Mesenchymal stem cell (in vitro differentiated cells and primary cell): ENCODE measurements around the gene MSRB3.

Experiments used
- DNase-seq: peaks from one replicate; pipeline ENCODE4 v3.0.0-alpha.2; 2013
- H2AFZ ChIP-seq: one replicate; pipeline ENCODE4 v1.6.1; 2013; ENCODE audit warnings: low read depth, mild to moderate bottlenecking, control low read depth, inconsistent platforms, low read length, moderate library complexity
- H2AK5ac ChIP-seq: 2 replicates; pipeline ENCODE4 v1.6.1; 2013; ENCODE audit warnings: low read length, moderate library complexity, mild to moderate bottlenecking, inconsistent platforms; ENCODE audit not compliant: severe bottlenecking
- H2BK120ac ChIP-seq: one replicate; pipeline ENCODE4 v1.6.1; 2013; ENCODE audit warnings: low read depth, mild to moderate bottlenecking, inconsistent platforms, low read length, moderate library complexity
- H2BK12ac ChIP-seq, 2 experiments: one replicate each; pipeline ENCODE4 v1.6.1; 2013; ENCODE audit warnings: inconsistent platforms in 2 of 2, low read length in 2 of 2, mild to moderate bottlenecking in 2 of 2, moderate library complexity in 2 of 2, control low read depth in 1 of 2
- H2BK15ac ChIP-seq: one replicate; pipeline ENCODE4 v1.6.1; 2013; ENCODE audit warnings: mild to moderate bottlenecking, low read depth, inconsistent platforms; ENCODE audit not compliant: poor library complexity, severe bottlenecking
- H2BK5ac ChIP-seq: 2 replicates; pipeline ENCODE4 v1.6.1; 2013; ENCODE audit warnings: low read depth, mild to moderate bottlenecking, low read length, control low read depth, inconsistent platforms; ENCODE audit not compliant: poor library complexity, severe bottlenecking
- H3K14ac ChIP-seq, 2 experiments: one replicate each; pipeline ENCODE4 v1.6.1; 2013; ENCODE audit warnings: inconsistent platforms in 2 of 2, low read length in 2 of 2, control low read depth in 1 of 2, mild to moderate bottlenecking in 1 of 2, moderate library complexity in 1 of 2
- H3K18ac ChIP-seq, 2 experiments: one replicate each; pipeline ENCODE4 v1.6.1; 2013; ENCODE audit warnings: inconsistent platforms in 2 of 2, low read length in 2 of 2, control low read depth in 1 of 2, low read depth in 1 of 2, mild to moderate bottlenecking in 1 of 2
- H3K23ac ChIP-seq, 2 experiments: one replicate each; pipeline ENCODE4 v1.6.1; 2013; ENCODE audit warnings: inconsistent platforms in 2 of 2, low read length in 2 of 2, mild to moderate bottlenecking in 2 of 2, moderate library complexity in 2 of 2, control low read depth in 1 of 2
- H3K27ac ChIP-seq: 2 replicates; pipeline ENCODE4 v1.5.1; 2013; ENCODE audit warnings: mild to moderate bottlenecking, moderate library complexity, low read length, control low read depth, inconsistent platforms; ENCODE audit not compliant: poor library complexity, severe bottlenecking
- H3K27me3 ChIP-seq, 2 experiments: 2 replicates each; pipeline versions ENCODE4 v1.6.1 to v1.7.0; 2013; ENCODE audit warnings: low read length in 2 of 2, mild to moderate bottlenecking in 2 of 2, moderate library complexity in 2 of 2, control low read depth in 1 of 2, inconsistent platforms in 1 of 2; ENCODE audit not compliant: control insufficient read depth in 1 of 2, insufficient read depth in 1 of 2
- H3K36me3 ChIP-seq, 2 experiments: 2 replicates each; pipeline versions ENCODE4 v1.6.1 to v1.7.0; 2013; ENCODE audit warnings: low read length in 2 of 2, control low read depth in 1 of 2, inconsistent platforms in 1 of 2, low read depth in 1 of 2, mild to moderate bottlenecking in 1 of 2; ENCODE audit not compliant: insufficient read depth in 2 of 2, control insufficient read depth in 1 of 2
- H3K4ac ChIP-seq, 2 experiments: one replicate each; pipeline ENCODE4 v1.6.1; 2013; ENCODE audit warnings: inconsistent platforms in 2 of 2, low read length in 2 of 2, mild to moderate bottlenecking in 2 of 2, moderate library complexity in 2 of 2, control low read depth in 1 of 2, low read depth in 1 of 2
- H3K4me1 ChIP-seq: 2 replicates; pipeline ENCODE4 v1.6.1; 2013; ENCODE audit warnings: low read depth, low read length, control low read depth; ENCODE audit not compliant: control insufficient read depth, insufficient read depth
- H3K4me2 ChIP-seq: 2 replicates; pipeline ENCODE4 v1.6.1; 2013; ENCODE audit warnings: low read length, mild to moderate bottlenecking, inconsistent platforms; ENCODE audit not compliant: poor library complexity, severe bottlenecking
- H3K4me3 ChIP-seq, 2 experiments: 2 replicates each; pipeline versions ENCODE4 v1.5.1 to v1.7.0; 2013; ENCODE audit warnings: low read length in 2 of 2, mild to moderate bottlenecking in 2 of 2, control low read depth in 1 of 2, low read depth in 1 of 2; ENCODE audit not compliant: insufficient read depth in 1 of 2
- H3K79me1 ChIP-seq: replicated peaks from 2 replicates; pipeline ENCODE4 v1.6.1; 2013; ENCODE audit warnings: mild to moderate bottlenecking, control low read depth, low read length, inconsistent platforms; ENCODE audit not compliant: poor library complexity, severe bottlenecking
- H3K9ac ChIP-seq: 2 replicates; pipeline ENCODE4 v1.7.0; 2013; ENCODE audit warnings: mild to moderate bottlenecking, low read length, moderate library complexity
- H3K9me3 ChIP-seq: 2 replicates; pipeline ENCODE4 v1.7.0; 2013; ENCODE audit warnings: mild to moderate bottlenecking, low read length; ENCODE audit not compliant: control insufficient read depth
- H4K8ac ChIP-seq: one replicate; pipeline ENCODE4 v1.6.1; 2013; ENCODE audit warnings: inconsistent platforms, mild to moderate bottlenecking, low read length, moderate library complexity
- H4K91ac ChIP-seq: one replicate; pipeline ENCODE4 v1.6.1; 2013; ENCODE audit warnings: mild to moderate bottlenecking, low read length, inconsistent platforms
- WGBS: methylation state at CpG from one replicate; pipeline ENCODE4 v1.1.7; 2013; ENCODE audit warnings: mixed read lengths; 5-methylcytosine and 5-hydroxymethylcytosine counted together

Gene MSRB3

GRCh38 chr12:65511912-65512311 lies 233.4 kb downstream of the MSRB3 start:
- Histone ChIP-seq H3K4me2 (no peak overlapping the region), H3K36me3 (no peaks in the 10 kb centered on the region), H2AK5ac (no peak overlapping the region), H3K4me1 (peaks cover 6% of the 10 kb centered on the region), H3K9ac (no peak overlapping the region), H3K14ac (no peak overlapping the region), H2BK12ac (no peak overlapping the region), H3K4me3 (no peak overlapping the region), H4K8ac (no peak overlapping the region), H2BK5ac (no peak overlapping the region), H3K9me3 (no peaks in the 10 kb centered on the region), H4K91ac (no peak overlapping the region), H3K27ac (no peak overlapping the region), H3K27me3 (peaks cover 0 to 7% of the 10 kb centered on the region in 2 experiments), H2BK15ac (no peak overlapping the region), H3K4ac (no peak overlapping the region), H2BK120ac (no peak overlapping the region), H3K23ac (no peak overlapping the region), H3K79me1 (no peaks in the 10 kb centered on the region), H3K18ac (no peak overlapping the region), H2AFZ (no peak overlapping the region)
- 94% methylated on average over 3 of the region's 3 CpGs for WGBS
- DNase-seq = no peak
